Activated T-cell treated with anti-CD3 and anti-CD28 coated beads for 24 hours (primary cell): ENCODE data around the gene MEI1.

Experiments used
- DNase-seq: peaks from one replicate; pipeline ENCODE4 v3.0.0-alpha.2; 2020; ENCODE audit warnings: low read depth

Gene MEI1

GRCh38 chr22:41742918-41743317 is 43.6 kb downstream of the MEI1 start:
- no peak for DNase-seq

- no peak for DNase-seq
These were observed 46.7 kb downstream of the MEI1 start for GRCh38 chr22:41745968-41746367.

- DNase-seq = peak; percentile 47
These were observed 47.5 kb downstream of the MEI1 start for GRCh38 chr22:41746567-41747400.

GRCh38 chr22:41752011-41752970 is 53.0 kb downstream of the MEI1 start:
- no peak for DNase-seq

GRCh38 chr22:41753984-41754383 is 54.7 kb downstream of the MEI1 start:
- no peak for DNase-seq

GRCh38 chr22:41757502-41757901 is 58.2 kb downstream of the MEI1 start:
- DNase-seq = no peak

- DNase-seq = no peak
These were observed 58.9 kb downstream of the MEI1 start for GRCh38 chr22:41758231-41758630.

GRCh38 chr22:41762980-41763779 is 63.9 kb downstream of the MEI1 start:
- DNase-seq = no peak

GRCh38 chr22:41766476-41766875 is 67.2 kb downstream of the MEI1 start:
- DNase-seq = no peak

GRCh38 chr22:41768430-41768829 is 69.1 kb downstream of the MEI1 start:
- DNase-seq = no peak

GRCh38 chr22:41770715-41771468 is 71.6 kb downstream of the MEI1 start:
- DNase-seq = no peak

GRCh38 chr22:41772198-41772597 is 72.9 kb downstream of the MEI1 start:
- no peak for DNase-seq

GRCh38 chr22:41772645-41773044 is 73.3 kb downstream of the MEI1 start:
- no peak for DNase-seq

GRCh38 chr22:41775338-41775737 is 76.0 kb downstream of the MEI1 start:
- no peak for DNase-seq

- DNase-seq = no peak
These were observed 76.7 kb downstream of the MEI1 start for GRCh38 chr22:41775976-41776375.

GRCh38 chr22:41776381-41776780 is 77.1 kb downstream of the MEI1 start:
- DNase-seq = no peak

GRCh38 chr22:41777749-41778425 is 78.6 kb downstream of the MEI1 start:
- DNase-seq = no peak

GRCh38 chr22:41779929-41780505 is 80.7 kb downstream of the MEI1 start:
- DNase-seq = peak; percentile 9

- peak; percentile 84 for DNase-seq
These were observed 81.6 kb downstream of the MEI1 start for GRCh38 chr22:41780746-41781505.

GRCh38 chr22:41781507-41781906 is 82.2 kb downstream of the MEI1 start:
- DNase-seq = no peak
